Transverse colon (tissue), 3 donors: ENCODE measurements around the gene TMCC3.

ENCODE experiments used
- POLR2A ChIP-seq: fragments of 450-650 bp; IDR thresholded peaks from one replicate; pipeline ENCODE4 v1.6.1; 2016; ENCODE audit warnings: antibody characterized with exemption, mild to moderate bottlenecking, moderate library complexity
- POLR2AphosphoS5 ChIP-seq, 3 donors: sonication (generic); formaldehyde crosslinking; IDR thresholded peaks; one replicate each; pipeline ENCODE4 v1.6.1; 2016; ENCODE audit warnings: antibody characterized with exemption in 3 of 3

- TF ChIP-seq POLR2AphosphoS5 (IDR thresholded peaks at IDR 0.05): no peak
- TF ChIP-seq POLR2A: no peak
These were observed 19.7 kb upstream of the TMCC3 start for GRCh38 chr12:94670075-94670474.
